ENCODE data around the gene NPIPB2. TPM values are rescaled to one million over a fixed set of nuclear protein-coding genes. Genes with fewer than 3 reads are reported as not detected.
A peak's percentile ranks its signal among the peaks of the same experiment; 100 is the strongest.

Gene NPIPB2
- total and polyA plus RNA-seq, 2 of the 13 experiments (the other 11 are each of a cell fraction or from before 2014, with no cell fraction given): 1.8 to 4.1 TPM

DNA sequence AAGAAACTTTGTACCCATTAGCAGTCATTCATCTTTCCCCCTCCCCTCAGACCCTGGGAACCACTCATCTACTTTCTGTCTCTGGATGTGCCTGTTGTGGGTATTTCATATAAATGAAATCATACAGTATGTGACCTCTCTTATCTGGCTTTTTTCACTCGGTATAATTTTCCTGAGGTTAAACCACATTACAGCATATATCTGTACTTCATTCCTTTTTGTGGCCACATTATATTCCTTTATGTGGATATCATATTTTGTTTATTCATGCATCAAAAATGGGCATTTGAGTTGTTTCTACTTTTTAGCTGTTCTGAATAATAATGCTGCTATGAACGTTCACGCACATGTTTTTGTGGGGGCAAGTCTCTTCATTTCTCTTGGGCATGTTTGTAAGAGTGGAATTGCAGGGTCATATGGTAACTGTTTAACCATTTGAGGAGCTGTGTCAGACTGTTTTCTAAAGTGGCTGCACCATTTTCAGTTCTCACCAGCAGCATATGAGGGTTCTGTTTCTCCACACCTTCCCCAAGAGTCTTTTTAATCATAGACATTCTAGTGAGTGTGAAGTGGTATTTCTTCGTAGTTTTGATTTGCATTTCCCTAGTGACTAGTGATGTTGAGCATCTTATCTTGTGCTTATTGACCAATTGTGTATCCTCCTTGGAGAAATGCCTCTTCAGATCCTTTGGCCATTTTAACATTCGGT is 38.4 kb upstream of the NPIPB2 start:
- Histone ChIP-seq H2AFZ (ENCODE audit: low read length) (no peak overlapping the region), H3K27me3 (ENCODE audit: control insufficient read depth in 1 of 2, insufficient read depth in 2 of 2, low read length in 2 of 2) (no peaks in the 10 kb centered on the region; a peak in 1 of 5 replicates), H3K4me3 (replicated peaks in 1 of 3; ENCODE audit: insufficient read depth in 1 of 3, low read depth in 2 of 3, low read length in 3 of 3) (no peak overlapping the region), H4K20me1 (ENCODE audit: insufficient read depth, low read length) (no peaks in the 10 kb centered on the region), H3K4me2 (ENCODE audit: low read depth, low read length) (no peak overlapping the region), H3K9me3 (ENCODE audit: low read length) (no peaks in the 10 kb centered on the region), H3K9ac (ENCODE audit: insufficient read depth, low read depth, low read length) (no peak overlapping the region), H3K4me1 (ENCODE audit: insufficient read depth, low read length) (peaks cover 31% of the 10 kb centered on the region), H3K36me3 (replicated peaks in 1 of 2; ENCODE audit: control insufficient read depth in 1 of 2, insufficient read depth in 2 of 2, low read length in 2 of 2) (no peaks in the 10 kb centered on the region), H3K79me2 (ENCODE audit: insufficient read depth, low read length) (peaks cover 5% of the 10 kb centered on the region), H3K27ac (ENCODE audit: extremely low read length, insufficient read depth, low read length) (no peak overlapping the region)
- no peak for FAIRE-seq
- intact Hi-C loops (cut with micrococcal nuclease; ENCODE audit: unreplicated experiment) (no loop called here), in situ Hi-C loops (cut with HindIII; ENCODE audit: extremely low pct_ligation_motif_present, low pct_unique_long_range_greater_than_20kb) (no loop called here)
- peak; percentile 73 for TF ChIP-seq ZNF652 (CRISPR knock-in tag; IDR thresholded peaks at IDR 0.05; ENCODE audit: borderline replicate concordance, low read depth)
- TF ChIP-seq, protein P1, sequence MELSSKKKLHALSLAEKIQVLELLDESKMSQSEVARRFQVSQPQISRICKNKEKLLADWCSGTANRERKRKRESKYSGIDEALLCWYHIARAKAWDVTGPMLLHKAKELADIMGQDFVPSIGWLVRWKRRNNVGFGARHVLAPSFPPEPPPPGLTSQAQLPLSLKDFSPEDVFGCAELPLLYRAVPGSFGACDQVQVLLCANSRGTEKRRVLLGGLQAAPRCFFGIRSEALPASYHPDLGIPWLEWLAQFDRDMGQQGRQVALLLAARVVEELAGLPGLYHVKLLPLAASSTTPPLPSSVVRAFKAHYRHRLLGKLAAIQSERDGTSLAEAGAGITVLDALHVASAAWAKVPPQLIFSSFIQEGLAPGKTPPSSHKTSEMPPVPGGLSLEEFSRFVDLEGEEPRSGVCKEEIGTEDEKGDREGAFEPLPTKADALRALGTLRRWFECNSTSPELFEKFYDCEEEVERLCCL (CRISPR knock-in tag; IDR thresholded peaks at IDR 0.05; ENCODE audit: borderline replicate concordance): no peak
- DNase-seq (ENCODE audit: low spot score): no peak
- 73% methylated on average over 5 of the region's 5 CpGs for WGBS (ENCODE audit: low lambda C conversion rate)
- POLR2A ChIA-PET: no interaction called here
- CTCF ChIA-PET (ENCODE audit: low intra/inter-chr PET ratio, low total read pairs): no interaction called here
- no peak for ATAC-seq
- BruUV-seq (replicated peaks): no TSS peak

DNA sequence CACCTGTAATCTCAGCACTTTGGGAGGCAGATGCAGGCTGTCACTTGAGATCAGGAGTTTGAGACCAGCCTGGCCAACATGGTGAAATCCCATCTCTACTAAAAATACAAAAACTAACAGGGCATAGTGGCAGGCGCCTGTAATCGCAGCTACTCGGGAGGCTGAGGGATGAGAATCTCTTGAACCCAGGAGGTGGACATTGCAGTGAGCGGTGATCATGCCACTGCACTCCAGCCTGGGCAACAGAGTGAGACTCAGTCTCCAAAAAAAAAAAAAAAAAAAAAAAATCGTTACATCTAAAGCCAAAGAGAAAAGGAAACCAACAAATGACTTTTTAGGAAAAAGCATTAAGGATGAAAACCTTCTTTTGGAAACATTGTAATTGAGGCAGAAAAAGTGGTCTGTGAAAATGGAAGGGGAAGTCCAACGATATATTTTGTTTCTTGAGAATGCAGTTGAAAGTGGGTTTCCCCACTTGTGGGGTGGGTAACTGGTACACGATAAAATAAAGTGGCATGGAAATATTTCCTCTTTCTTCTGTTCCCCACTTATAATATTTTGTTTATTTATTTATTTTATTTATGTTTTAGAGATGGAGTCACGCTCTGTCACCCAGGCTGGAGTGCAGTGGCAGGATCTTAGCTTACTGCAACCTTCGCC is 37.3 kb upstream of the NPIPB2 start:
- no peaks in the 10 kb centered on the region for H3K36me3 ChIP-seq (replicated peaks in 1 of 2; ENCODE audit: control insufficient read depth in 1 of 2, insufficient read depth in 2 of 2, low read length in 2 of 2)
- FAIRE-seq (no peak), ATAC-seq (no peak), DNase-seq (ENCODE audit: low spot score) (no peak)
- BruUV-seq (replicated peaks): no TSS peak
- H2AFZ ChIP-seq (ENCODE audit: low read length): no peak overlapping the region
- H3K4me2 ChIP-seq (ENCODE audit: low read depth, low read length): no peak overlapping the region
- 88% methylated on average over 9 of the region's 9 CpGs for WGBS (ENCODE audit: low lambda C conversion rate)
- H3K27me3 ChIP-seq (ENCODE audit: control insufficient read depth in 1 of 2, insufficient read depth in 2 of 2, low read length in 2 of 2): no peaks in the 10 kb centered on the region; a peak in 1 of 5 replicates
- CTCF ChIA-PET (ENCODE audit: low intra/inter-chr PET ratio, low total read pairs): no interaction called here
- H3K27ac ChIP-seq (ENCODE audit: extremely low read length, insufficient read depth, low read length): no peak overlapping the region
- H3K9me3 ChIP-seq (ENCODE audit: low read length): no peaks in the 10 kb centered on the region
- intact Hi-C loops (cut with micrococcal nuclease; ENCODE audit: unreplicated experiment): loop anchor here (10.0 kb wide), 1 partner anchor 64 kb away; the partner anchor contains the start of gene GSPT1
- H3K4me1 ChIP-seq (ENCODE audit: insufficient read depth, low read length): peaks cover 39% of the 10 kb centered on the region
- H3K9ac ChIP-seq (ENCODE audit: insufficient read depth, low read depth, low read length): no peak overlapping the region
- H4K20me1 ChIP-seq (ENCODE audit: insufficient read depth, low read length): no peaks in the 10 kb centered on the region
- POLR2A ChIA-PET: no interaction called here
- in situ Hi-C loops (cut with HindIII; ENCODE audit: extremely low pct_ligation_motif_present, low pct_unique_long_range_greater_than_20kb): loop anchor here (5.0 kb wide), 1 partner anchor 83 kb away; no protein-coding TSS in a partner anchor
- peaks cover 5% of the 10 kb centered on the region for H3K79me2 ChIP-seq (ENCODE audit: insufficient read depth, low read length)
- no peak overlapping the region for H3K4me3 ChIP-seq (replicated peaks in 1 of 3; ENCODE audit: insufficient read depth in 1 of 3, low read depth in 2 of 3, low read length in 3 of 3)
- no peak for TF ChIP-seq FLYWCH1 (CRISPR knock-in tag; IDR thresholded peaks at IDR 0.05)
- no peak for TF ChIP-seq ZNF331 (CRISPR knock-in tag; IDR thresholded peaks at IDR 0.05)
- TF ChIP-seq ETV6 (CRISPR knock-in tag; conservative IDR thresholded peaks at IDR 0.05): no peak
- TF ChIP-seq ZNF101 (CRISPR knock-in tag; IDR thresholded peaks at IDR 0.05; ENCODE audit: borderline replicate concordance, low read depth): no peak
- TF ChIP-seq, protein P2, sequence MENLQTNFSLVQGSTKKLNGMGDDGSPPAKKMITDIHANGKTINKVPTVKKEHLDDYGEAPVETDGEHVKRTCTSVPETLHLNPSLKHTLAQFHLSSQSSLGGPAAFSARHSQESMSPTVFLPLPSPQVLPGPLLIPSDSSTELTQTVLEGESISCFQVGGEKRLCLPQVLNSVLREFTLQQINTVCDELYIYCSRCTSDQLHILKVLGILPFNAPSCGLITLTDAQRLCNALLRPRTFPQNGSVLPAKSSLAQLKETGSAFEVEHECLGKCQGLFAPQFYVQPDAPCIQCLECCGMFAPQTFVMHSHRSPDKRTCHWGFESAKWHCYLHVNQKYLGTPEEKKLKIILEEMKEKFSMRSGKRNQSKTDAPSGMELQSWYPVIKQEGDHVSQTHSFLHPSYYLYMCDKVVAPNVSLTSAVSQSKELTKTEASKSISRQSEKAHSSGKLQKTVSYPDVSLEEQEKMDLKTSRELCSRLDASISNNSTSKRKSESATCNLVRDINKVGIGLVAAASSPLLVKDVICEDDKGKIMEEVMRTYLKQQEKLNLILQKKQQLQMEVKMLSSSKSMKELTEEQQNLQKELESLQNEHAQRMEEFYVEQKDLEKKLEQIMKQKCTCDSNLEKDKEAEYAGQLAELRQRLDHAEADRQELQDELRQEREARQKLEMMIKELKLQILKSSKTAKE (CRISPR knock-in tag; IDR thresholded peaks at IDR 0.05; ENCODE audit: borderline replicate concordance): no peak
- no peak for TF ChIP-seq ZNF10 (CRISPR knock-in tag; IDR thresholded peaks at IDR 0.05; ENCODE audit: borderline replicate concordance, low read depth)
- TF ChIP-seq ZNF773 (CRISPR knock-in tag; IDR thresholded peaks at IDR 0.05; ENCODE audit: borderline replicate concordance): no peak
- TF ChIP-seq, protein P3, sequence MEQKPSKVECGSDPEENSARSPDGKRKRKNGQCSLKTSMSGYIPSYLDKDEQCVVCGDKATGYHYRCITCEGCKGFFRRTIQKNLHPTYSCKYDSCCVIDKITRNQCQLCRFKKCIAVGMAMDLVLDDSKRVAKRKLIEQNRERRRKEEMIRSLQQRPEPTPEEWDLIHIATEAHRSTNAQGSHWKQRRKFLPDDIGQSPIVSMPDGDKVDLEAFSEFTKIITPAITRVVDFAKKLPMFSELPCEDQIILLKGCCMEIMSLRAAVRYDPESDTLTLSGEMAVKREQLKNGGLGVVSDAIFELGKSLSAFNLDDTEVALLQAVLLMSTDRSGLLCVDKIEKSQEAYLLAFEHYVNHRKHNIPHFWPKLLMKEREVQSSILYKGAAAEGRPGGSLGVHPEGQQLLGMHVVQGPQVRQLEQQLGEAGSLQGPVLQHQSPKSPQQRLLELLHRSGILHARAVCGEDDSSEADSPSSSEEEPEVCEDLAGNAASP (CRISPR knock-in tag; IDR thresholded peaks at IDR 0.05; ENCODE audit: borderline replicate concordance): no peak
- no peak for TF ChIP-seq ZNF569 (CRISPR knock-in tag; IDR thresholded peaks at IDR 0.05; ENCODE audit: borderline replicate concordance)
